ENCODE results near the gene PLA2G2C.
A peak's percentile ranks its signal among the peaks of the same experiment; 100 is the strongest.

Gene PLA2G2C

GRCh38 chr1:20183616-20184271 lies 2.6 kb downstream of the PLA2G2C start:
- DNase-seq, result no peak

GRCh38 chr1:20183035-20183434 lies 3.3 kb downstream of the PLA2G2C start:
- no peak for DNase-seq

- DNase-seq, result no peak
Measured at GRCh38 chr1:20182415-20182814, 3.9 kb downstream of the PLA2G2C start.

- DNase-seq, result no peak
Measured at GRCh38 chr1:20180844-20181207, 5.5 kb downstream of the PLA2G2C start.

GRCh38 chr1:20180129-20180843 lies 6.0 kb downstream of the PLA2G2C start:
- DNase-seq, result no peak

DNA sequence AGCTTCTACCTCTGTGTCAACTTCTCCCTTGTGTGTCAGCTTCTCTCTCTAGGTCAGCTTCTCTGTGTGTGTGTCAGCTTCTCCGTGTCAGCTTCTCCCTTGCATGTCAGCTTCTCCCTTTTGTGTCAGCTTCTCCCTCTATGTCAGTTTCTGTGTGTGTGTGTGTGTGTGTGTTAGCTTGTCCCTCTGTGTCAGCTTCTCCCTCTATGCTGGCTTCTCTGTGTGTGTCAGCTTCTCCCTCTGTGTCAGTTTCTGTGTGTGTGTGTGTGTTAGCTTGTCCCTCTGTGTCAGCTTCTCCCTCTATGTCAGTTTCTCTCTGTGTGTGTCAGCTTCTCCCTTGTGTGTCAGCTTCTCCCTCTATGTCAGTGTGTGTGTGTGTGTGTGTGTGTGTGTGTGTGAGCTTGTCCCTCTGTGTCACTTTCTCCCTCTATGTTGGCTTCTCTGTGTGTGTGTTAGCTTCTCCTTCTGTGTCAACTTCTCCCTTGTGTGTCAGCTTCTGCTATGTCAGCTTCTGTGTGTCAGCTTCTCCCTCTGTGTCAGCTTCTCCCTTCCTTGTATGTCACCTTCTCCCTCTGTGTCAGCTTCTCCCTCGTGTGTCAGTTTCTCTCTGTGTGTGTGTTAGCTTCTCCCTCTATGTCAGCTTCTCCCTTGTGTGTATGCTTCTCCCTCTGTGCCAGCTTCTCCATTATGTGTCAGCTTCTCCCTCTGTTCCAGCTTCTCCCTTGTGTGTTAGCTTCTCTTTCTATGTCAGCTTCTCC lies 6.8 kb downstream of the PLA2G2C start:
- DNase-seq, result no peak

DNA sequence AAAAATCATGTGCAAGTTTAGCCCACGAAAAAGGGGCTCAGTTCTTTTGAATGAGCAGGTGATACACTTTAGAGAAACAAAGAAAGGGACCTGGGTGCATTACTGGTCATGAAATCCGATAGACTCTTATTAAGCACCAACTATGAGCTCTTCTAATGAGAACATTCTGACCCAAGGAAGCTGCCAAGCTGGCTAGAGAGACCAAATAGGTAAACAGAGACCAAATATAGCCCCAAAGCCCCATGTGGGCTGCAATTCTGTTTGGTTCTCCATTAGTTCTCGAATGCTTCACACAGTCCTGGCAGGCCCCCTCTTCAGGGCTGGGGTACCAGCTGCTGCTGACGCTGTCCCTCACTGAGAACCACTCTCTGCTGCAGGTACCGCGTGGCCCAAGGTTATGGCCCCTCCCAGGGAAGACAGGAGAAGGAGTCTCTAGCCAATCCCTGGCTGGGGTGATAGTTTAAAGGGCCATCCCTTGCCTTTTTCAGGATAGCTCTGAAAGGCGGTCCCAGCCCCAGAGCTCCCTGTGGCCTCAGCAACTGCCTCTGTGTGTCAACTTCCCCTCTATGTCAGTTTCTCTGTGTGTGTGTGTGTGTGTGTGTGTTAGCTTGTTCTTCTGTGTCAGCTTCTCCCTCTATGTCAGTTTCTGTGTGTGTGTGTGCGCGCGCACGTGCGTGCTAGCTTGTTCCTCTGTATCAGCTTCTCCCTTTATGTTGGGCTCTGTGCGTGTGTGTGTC lies 7.5 kb downstream of the PLA2G2C start:
- DNase-seq, result no peak

- no peak for DNase-seq
Measured at GRCh38 chr1:20174937-20175666, 11.2 kb downstream of the PLA2G2C start.

DNA sequence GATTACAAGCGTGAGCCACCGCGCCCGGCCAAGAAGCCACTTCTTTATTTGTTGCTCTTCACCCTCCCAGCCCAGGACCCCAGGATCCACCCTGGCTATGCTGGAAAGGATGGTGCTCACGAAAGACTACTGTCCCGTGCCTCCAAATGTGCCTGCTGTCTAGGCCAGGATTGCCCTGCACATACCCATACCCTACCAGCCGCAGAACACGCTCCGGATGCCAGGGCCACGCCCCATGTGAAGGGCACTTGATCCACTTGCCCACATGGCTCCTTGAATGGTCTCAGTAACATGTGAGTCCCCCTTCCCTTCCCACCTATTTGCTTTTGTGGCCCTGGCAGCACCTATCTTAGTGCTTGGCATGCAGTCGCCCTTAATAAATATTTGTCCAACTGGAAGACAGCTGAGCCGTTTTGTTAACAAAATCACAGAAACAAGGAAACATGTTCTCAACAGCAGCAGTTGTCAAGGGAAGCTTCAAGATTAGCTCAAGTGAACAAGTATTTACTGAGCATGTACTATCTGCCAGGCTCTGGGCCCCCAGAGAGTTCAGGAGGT lies 14.2 kb downstream of the PLA2G2C start:
- DNase-seq, result no peak

- no peak for DNase-seq
Measured at GRCh38 chr1:20169932-20170331, 16.4 kb downstream of the PLA2G2C start.

DNA sequence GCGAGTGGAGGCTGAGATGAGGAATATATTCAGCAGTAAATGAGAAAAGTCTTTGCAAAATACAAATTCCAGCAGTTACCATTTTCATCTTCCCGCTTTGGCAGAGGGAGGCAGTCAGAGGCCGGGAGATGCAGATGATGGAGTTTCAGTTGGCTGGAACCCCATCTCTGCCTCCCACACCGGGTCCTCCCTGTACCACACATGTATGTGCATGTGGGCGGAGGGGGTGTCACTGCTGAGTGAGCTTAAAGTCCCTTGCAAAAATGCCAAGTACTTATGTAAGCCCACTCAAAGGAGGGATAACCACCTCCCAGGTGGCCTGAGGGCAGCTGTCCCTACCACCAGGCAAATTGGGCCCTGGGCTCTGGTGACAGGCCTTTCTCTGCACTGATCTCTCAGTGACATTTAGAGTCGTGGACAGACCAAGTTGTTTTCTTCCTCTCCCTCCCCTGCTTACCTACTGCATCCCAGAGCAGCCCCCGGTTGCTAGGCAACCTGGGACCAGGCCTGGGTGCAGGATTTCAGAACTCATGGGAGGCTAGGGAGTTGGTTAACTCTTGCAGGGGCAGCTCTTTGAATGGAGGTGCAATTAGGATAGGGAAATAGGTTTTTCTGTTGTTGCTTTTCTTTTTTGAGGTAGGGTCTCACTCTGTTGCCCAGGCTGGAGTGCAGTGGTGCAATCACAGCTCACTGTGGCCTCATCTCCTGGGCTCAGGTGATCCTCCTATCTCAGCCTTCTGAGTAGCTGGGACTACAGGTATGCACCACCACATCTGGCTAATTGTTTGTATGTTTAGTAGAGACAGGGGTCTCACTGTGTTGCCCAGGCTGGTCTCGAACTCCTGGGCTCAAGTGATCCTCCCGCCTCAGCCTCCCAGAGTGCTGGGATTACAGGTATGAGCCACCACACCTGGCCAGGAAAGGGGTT lies 17.5 kb downstream of the PLA2G2C start:
- no peak for DNase-seq

- DNase-seq, result no peak
Measured at GRCh38 chr1:20167126-20167525, 19.2 kb downstream of the PLA2G2C start.

DNA sequence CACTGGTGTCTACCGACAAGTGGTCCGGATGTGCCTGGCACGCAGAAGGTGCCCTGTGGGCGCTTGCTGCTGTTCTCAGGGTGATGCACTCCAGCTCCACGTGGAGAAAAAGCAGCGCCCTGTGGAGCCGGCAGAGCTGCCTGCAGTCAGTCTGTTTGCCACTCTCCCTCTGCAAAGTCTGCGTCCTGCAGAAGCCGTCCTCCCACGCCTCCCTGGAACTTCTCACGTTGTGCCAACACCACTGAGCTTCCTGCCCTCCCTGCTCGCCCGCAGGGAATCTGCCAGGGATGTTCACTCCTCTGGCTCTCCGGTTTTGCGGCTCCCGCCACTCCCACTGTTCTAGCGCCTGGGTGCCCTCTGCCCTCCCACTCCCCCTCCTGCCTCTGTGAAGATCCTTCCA lies 20.3 kb downstream of the PLA2G2C start:
- DNase-seq, result no peak

DNA sequence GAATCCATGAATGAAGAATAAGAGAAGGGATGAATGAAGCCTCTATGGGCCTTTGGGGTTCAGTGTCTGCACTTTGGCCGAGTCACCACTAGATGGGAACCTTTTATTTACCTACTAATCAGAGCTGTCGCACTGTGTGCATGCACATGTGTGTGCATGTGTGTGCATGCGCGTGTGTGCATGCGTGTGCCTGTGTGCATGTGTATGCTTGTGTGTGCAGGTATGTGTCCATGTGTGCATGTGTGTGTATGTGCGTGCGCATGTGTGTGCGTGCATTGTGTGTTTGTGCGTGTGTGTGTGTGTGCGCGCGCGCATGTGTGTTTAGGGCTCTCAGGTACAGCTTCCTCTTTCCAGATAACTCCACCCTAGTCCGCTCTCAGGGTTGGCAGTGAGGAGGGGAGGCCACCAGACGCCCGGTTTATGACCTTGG lies 20.8 kb downstream of the PLA2G2C start:
- peak in 1 of 2 experiments; percentile 26 for DNase-seq

DNA sequence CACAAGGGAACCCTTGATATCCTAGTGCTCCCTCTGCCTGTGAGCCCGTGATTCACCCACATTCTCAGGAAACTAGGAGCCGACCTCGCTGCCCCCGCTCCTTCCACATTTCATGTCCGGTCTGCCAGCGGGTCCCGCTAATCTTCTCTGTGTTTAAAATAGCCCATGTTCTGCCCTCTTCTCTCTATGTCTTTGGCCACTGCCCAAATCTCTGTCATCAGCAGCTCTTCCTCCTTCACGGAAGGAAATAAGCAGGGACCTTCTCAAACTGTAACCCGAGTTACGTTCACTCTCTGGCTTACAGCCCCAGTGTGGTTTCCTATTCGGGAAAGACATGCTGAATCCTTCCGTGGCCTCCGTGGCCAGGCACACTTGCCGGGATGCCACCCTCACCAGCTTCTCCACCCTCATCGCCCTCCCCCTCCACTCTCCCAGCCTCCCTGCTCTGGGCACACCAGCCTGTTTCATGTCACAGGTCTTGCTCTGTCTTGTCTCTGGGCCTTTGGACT lies 21.6 kb downstream of the PLA2G2C start:
- no peak for DNase-seq

- no peak for DNase-seq
Measured at GRCh38 chr1:20160034-20160433, 26.3 kb downstream of the PLA2G2C start.

DNA sequence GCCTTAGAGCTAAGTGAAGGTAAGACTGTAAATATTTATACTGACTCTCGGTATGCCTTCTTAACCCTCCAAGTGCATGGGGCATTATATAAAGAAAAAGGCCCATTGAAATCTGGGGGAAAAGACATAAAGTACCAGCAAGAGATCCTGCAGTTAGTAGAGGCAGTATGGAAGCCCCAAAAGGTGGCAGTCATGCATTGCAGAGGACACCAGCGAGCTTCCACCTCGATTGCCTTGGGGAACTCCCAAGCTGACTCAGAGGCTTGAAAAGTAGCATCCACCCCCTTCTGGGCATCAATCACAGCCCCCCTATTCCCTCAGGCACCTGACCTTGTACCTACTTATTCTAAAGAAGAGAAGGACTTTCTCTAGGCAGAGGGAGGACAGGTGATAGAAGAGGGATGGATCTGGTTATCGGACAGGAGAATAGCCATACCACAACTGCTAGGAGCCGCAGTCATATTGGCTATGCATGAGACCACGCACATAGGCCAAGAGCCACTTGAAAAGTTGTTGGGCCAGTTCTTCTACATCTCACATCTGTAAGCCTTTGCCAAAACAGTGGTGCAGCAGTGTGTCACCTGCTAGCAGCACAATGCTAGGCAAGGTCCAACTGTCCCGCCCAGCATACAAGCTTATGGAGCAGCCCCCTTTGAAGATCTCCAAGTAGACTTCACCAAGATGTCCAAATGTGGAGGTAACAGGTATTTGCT lies 27.8 kb downstream of the PLA2G2C start:
- DNase-seq, result peak; percentile 23 to 34

GRCh38 chr1:20154301-20154831 lies 32.0 kb downstream of the PLA2G2C start:
- DNase-seq, result no peak

DNA sequence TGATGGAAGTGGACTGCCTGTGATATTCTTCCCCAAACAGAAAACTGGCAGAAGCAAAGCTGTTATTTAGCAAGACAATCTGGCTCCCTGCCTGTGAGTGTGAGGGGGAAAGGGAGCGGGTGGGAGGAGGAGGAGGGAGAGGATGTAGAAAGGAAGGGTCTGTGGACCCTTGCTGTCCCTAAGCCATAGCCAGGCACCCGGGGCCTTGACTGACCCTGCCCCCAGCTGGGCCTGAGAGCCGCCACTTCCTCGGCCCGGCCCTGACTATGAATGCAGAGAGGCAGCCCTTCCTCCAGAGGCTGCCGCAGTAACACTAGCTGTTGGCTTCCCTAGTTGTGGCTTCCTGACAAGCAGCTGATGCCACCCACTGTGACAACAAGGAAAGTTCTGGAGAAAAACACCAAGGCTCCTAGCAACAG lies 33.3 kb downstream of the PLA2G2C start:
- no peak for DNase-seq

DNA sequence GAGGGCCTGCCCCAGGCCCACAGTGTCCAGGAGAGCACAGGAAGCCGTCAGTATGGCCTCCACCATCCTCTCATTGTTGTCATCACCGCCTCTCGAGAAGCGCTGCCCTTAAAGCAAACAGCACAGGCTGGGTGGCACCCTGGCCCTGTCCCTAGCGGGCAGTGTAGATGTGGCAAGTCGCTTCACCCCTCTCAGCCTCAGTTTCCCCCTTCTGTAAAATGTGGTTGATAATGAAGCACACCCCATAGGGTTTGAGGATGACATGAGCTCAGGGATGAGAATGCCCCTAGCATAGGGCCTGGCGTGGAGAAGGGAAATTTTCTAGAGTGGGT lies 33.8 kb downstream of the PLA2G2C start:
- no peak for DNase-seq

Measured in activated CD4-positive, alpha-beta T cell treated with anti-CD3 and anti-CD28 coated beads, Interleukin-2, amount 50 U/mL, for 48 hours (primary cell).